T-helper 17 cell (primary cell): ENCODE measurements around the gene EPSTI1. TPM values are rescaled to one million over a fixed set of nuclear protein-coding genes. Genes with fewer than 3 reads are reported as not detected.

ENCODE experiments used
- ATAC-seq: fragments of 150-1000 bp; cut with Tn5 transposase; 2 replicates; pipeline ENCODE4 v1.10.0; 2021; ENCODE audit warnings: mild to moderate bottlenecking, moderate library complexity
- DNase-seq, 3 donors: peaks; one replicate each; pipeline versions ENCODE4 v3.0.0 to v3.0.0-alpha.2; 2020 to 2021
- H3K9me3 ChIP-seq: one replicate; pipeline ENCODE4 v1.7.0; 2013; ENCODE audit warnings: low read length, mild to moderate bottlenecking; ENCODE audit not compliant: control insufficient read depth, poor library complexity, severe bottlenecking
- H3K27ac Mint-ChIP-seq: one replicate; pipeline ENCODE4 v1.8.0; 2022; ENCODE audit warnings: mild to moderate bottlenecking, moderate library complexity, mixed read lengths
- H3K27me3 Mint-ChIP-seq: one replicate; pipeline ENCODE4 v1.8.0; 2022; ENCODE audit warnings: mixed read lengths
- H3K36me3 Mint-ChIP-seq: one replicate; pipeline ENCODE4 v1.8.0; 2022; ENCODE audit warnings: low read depth, mixed read lengths
- H3K4me1 Mint-ChIP-seq: one replicate; pipeline ENCODE4 v1.8.0; 2022; ENCODE audit warnings: mild to moderate bottlenecking, mixed read lengths
- H3K4me3 Mint-ChIP-seq: one replicate; pipeline ENCODE4 v1.8.0; 2022; ENCODE audit warnings: mild to moderate bottlenecking, moderate library complexity, mixed read lengths
- total RNA-seq, 4 donors: library from RNA in 2 of 4; stranded (reverse) in 2 of 4; gene quantifications; one replicate each; pipeline ENCODE4 v1.2.3 and lab custom pipeline; 2022 to 2026

The EPSTI1 gene
- total RNA-seq, 2 donors from 2014 or later, result 27.3 to 44.0 TPM

- Mint-ChIP-seq H3K4me1 (peaks cover 13% of the 10 kb centered on the region), H3K4me3 (no peak overlapping the region), H3K36me3 (no peaks in the 10 kb centered on the region), H3K27ac (no peak overlapping the region), H3K27me3 (no peaks in the 10 kb centered on the region)
- H3K9me3 ChIP-seq, result no peaks in the 10 kb centered on the region
- no peak for DNase-seq
- no peak for ATAC-seq
These were observed 30.1 kb upstream of the EPSTI1 start for GRCh38 chr13:43021926-43022670.

DNA sequence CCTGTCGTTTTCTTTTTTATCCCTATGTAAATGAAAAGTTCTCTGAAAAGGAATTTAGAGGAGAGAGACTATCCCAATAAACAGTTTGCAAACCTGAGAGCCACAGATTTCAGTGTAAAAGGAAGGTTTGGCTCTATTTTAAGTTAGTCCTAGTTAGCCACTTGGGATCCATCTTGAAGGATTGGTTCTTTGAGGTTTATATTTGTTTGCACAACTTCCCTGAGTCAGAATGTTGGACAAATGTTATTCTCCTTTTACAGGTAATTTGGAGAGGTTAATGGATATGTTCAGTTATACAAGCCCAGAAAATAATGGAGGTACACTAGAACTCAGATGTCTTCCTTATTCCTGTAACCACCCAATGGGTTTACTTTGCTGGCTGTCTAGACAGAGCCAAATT is 28.8 kb upstream of the EPSTI1 start:
- Mint-ChIP-seq H3K27ac (no peak overlapping the region), H3K27me3 (no peaks in the 10 kb centered on the region), H3K36me3 (no peaks in the 10 kb centered on the region), H3K4me3 (no peak overlapping the region), H3K4me1 (peaks cover 10% of the 10 kb centered on the region)
- H3K9me3 ChIP-seq, result no peaks in the 10 kb centered on the region
- ATAC-seq (no peak), DNase-seq (no peak)

DNA sequence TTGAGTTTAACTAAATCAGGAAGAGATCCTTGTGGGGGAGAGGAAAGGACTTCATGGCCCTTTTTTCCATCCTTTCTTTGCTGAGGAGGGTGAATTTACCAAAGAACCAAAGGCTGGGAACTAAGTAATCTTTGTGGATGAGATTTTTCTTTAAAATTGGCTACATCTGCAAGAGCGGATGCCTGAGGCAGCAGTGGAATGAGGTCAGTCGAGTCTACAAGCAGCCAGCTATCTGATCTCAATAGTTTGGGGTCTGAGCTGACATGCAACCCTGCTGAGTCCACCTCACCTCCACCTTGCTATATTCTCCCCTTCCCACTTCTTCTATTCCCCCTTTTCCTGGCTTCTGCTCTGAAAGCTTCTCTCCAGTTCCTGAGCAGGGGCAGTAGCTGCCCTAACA is 27.8 kb upstream of the EPSTI1 start:
- DNase-seq (no peak), ATAC-seq (no peak)
- Mint-ChIP-seq H3K4me1 (peaks cover 6% of the 10 kb centered on the region), H3K36me3 (no peaks in the 10 kb centered on the region), H3K4me3 (no peak overlapping the region), H3K27me3 (no peaks in the 10 kb centered on the region), H3K27ac (no peak overlapping the region)
- H3K9me3 ChIP-seq, result no peaks in the 10 kb centered on the region

GRCh38 chr13:43016226-43016625 is 24.2 kb upstream of the EPSTI1 start:
- H3K4me1 Mint-ChIP-seq, result no peaks in the 10 kb centered on the region

GRCh38 chr13:43014162-43014561 is 22.1 kb upstream of the EPSTI1 start:
- H3K9me3 ChIP-seq, result no peaks in the 10 kb centered on the region
- peaks cover 5% of the 10 kb centered on the region for H3K27me3 Mint-ChIP-seq
- ATAC-seq (no peak), DNase-seq (no peak)
- peaks cover 2% of the 10 kb centered on the region for H3K36me3 Mint-ChIP-seq
- H3K27ac Mint-ChIP-seq, result no peak overlapping the region
- H3K4me3 Mint-ChIP-seq, result no peak overlapping the region
- H3K4me1 Mint-ChIP-seq, result no peaks in the 10 kb centered on the region

More at GRCh38 chr13:43016226-43016625, 24.2 kb upstream of the EPSTI1 start:
- Mint-ChIP-seq H3K27ac (no peak overlapping the region), H3K27me3 (no peaks in the 10 kb centered on the region), H3K36me3 (no peaks in the 10 kb centered on the region), H3K4me3 (no peak overlapping the region)
- no peaks in the 10 kb centered on the region for H3K9me3 ChIP-seq
- DNase-seq (no peak), ATAC-seq (no peak)

DNA sequence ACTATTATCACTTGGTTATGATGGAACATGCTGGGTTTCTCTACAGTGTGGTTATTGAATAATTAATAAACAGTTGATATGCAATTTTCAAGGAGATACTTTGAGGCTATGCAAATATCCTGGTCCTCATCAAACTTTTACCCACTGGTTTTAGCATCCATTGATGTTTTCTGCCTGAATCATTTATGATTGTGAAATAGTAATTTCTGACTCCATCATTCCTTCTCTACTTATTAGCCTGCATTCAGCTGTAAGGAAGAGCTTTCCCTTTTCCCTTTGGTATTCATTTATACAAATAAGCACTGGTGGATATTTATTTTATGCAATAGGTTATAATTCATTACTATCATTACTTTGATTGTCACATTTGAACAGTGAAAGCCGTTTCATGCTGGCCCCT is 17.5 kb upstream of the EPSTI1 start:
- Mint-ChIP-seq H3K27me3 (peaks cover 14% of the 10 kb centered on the region), H3K36me3 (peaks cover 7% of the 10 kb centered on the region), H3K4me3 (no peak overlapping the region), H3K27ac (no peak overlapping the region), H3K4me1 (no peaks in the 10 kb centered on the region)
- DNase-seq (no peak), ATAC-seq (no peak)
- no peaks in the 10 kb centered on the region for H3K9me3 ChIP-seq

- H3K4me3 Mint-ChIP-seq, result no peak overlapping the region
- no peak overlapping the region for H3K27ac Mint-ChIP-seq
- H3K4me1 Mint-ChIP-seq, result no peaks in the 10 kb centered on the region
- no peak for ATAC-seq
- H3K9me3 ChIP-seq, result no peaks in the 10 kb centered on the region
- H3K27me3 Mint-ChIP-seq, result peaks cover 14% of the 10 kb centered on the region
- H3K36me3 Mint-ChIP-seq, result peaks cover 7% of the 10 kb centered on the region
- no peak for DNase-seq
These were observed 16.6 kb upstream of the EPSTI1 start for GRCh38 chr13:43008596-43008995.

GRCh38 chr13:43006893-43007631 is 15.0 kb upstream of the EPSTI1 start:
- ATAC-seq, result no peak
- Mint-ChIP-seq H3K4me1 (no peaks in the 10 kb centered on the region), H3K27ac (no peak overlapping the region), H3K27me3 (peaks cover 14% of the 10 kb centered on the region), H3K4me3 (no peak overlapping the region), H3K36me3 (peaks cover 7% of the 10 kb centered on the region)
- no peak for DNase-seq
- no peaks in the 10 kb centered on the region for H3K9me3 ChIP-seq

DNA sequence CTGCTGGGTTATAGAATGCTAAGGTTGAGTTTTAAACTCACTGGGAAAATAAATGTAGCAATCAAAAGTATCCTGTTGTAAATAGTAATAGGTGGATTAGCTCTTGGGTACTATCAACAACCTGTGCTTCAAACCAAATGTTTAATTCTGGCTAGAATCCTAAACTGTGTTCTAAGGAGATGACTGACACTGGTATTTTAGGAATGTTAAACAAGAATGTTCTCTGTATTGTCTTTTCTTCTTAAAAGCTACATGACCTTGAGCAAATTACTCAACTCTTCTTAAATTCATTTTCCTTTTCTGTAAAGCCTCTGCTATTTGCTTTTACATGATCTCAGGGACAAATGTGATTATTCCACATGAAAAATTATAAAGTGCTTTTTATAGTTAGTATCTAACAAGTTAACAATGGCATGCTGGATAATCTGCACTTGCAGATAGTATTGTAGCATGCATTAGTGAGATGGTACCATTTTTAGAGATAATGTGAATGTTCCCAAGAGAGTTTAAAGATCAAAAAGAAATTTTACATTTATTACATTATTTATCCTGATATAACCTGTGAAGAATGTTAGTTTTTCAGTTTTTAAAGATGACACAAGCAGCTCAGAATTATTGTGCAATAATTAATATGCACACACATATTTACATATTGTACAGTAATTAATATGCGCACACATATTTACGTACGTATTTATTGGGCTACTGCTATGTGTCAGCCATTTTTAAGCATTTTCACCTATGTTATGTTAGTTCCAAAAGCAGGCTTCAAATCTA is 13.6 kb upstream of the EPSTI1 start:
- peaks cover 14% of the 10 kb centered on the region for H3K27me3 Mint-ChIP-seq
- DNase-seq (no peak), ATAC-seq (no peak)
- no peaks in the 10 kb centered on the region for H3K9me3 ChIP-seq
- no peaks in the 10 kb centered on the region for H3K4me1 Mint-ChIP-seq
- no peak overlapping the region for H3K27ac Mint-ChIP-seq
- H3K4me3 Mint-ChIP-seq, result no peak overlapping the region
- peaks cover 13% of the 10 kb centered on the region for H3K36me3 Mint-ChIP-seq

- DNase-seq, result no peak
- peaks cover 8% of the 10 kb centered on the region for H3K36me3 Mint-ChIP-seq
- peaks cover 10% of the 10 kb centered on the region for H3K27me3 Mint-ChIP-seq
- no peaks in the 10 kb centered on the region for H3K9me3 ChIP-seq
- no peaks in the 10 kb centered on the region for H3K4me1 Mint-ChIP-seq
- H3K4me3 Mint-ChIP-seq, result no peak overlapping the region
- ATAC-seq, result no peak
- H3K27ac Mint-ChIP-seq, result no peak overlapping the region
These were observed 11.7 kb upstream of the EPSTI1 start for GRCh38 chr13:43003729-43004128.

DNA sequence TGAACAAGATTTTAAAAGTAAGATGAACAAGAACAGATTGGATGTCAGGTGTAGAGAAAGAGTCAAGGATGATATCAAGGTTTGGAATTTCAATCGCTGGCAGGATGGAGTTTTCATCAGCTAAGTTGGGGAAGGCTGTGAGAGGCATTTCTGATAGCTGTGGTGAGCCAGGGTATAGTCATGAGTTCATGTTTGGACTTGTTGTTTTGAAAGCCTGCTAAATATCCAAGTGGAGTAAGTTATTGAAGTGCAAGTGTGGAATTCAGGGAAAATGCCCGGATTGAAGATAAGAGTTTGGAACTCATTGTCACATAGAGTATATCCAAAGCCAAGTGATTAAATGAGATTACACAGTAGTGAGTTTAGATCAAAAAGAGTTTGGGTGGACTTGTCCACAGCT is 11.0 kb upstream of the EPSTI1 start:
- Mint-ChIP-seq H3K4me1 (no peaks in the 10 kb centered on the region), H3K4me3 (no peak overlapping the region), H3K27ac (no peak overlapping the region), H3K36me3 (peaks cover 8% of the 10 kb centered on the region), H3K27me3 (peaks cover 10% of the 10 kb centered on the region)
- ATAC-seq (no peak), DNase-seq (no peak)
- H3K9me3 ChIP-seq, result no peaks in the 10 kb centered on the region

DNA sequence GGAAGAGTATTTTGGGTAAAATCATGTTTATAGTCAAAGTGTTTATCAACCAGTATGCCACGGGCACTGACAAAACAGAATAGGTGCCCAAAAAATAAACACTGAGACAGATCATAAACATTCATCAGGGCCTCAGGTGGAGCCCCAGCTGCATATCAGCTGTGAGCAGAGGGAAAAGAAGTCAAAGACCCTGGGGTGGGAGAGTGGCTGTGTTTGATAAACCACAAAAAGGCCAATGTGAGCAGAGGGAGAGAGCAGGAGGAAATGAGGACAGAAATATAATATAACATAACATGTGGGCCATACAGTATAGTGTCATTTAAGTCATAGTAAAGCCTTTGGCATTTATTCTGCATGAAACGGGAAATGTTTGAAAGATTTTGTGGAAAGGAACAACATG is 10.0 kb upstream of the EPSTI1 start:
- ATAC-seq (no peak), DNase-seq (no peak)
- Mint-ChIP-seq H3K4me3 (no peak overlapping the region), H3K4me1 (no peaks in the 10 kb centered on the region), H3K27ac (no peak overlapping the region), H3K36me3 (peaks cover 8% of the 10 kb centered on the region), H3K27me3 (peaks cover 6% of the 10 kb centered on the region)
- no peaks in the 10 kb centered on the region for H3K9me3 ChIP-seq

DNA sequence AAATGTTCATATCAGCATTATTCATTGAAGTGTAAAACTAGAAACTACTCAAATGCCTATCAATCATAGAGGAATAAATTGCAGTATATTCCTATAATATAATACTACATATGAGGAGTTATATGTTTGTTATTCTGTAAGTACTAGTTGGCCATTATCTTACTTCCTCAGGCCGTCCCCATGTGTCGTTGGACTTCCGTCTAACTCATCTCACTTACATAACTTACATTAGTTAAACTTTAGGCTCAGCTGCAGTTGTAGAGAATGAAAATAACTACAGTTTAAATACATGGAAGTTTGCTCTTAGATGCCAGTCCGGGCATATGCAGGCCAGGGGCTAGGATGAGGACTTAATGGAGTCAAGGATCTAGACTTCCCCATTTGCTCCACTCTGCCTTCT is 8.6 kb upstream of the EPSTI1 start:
- no peaks in the 10 kb centered on the region for H3K27me3 Mint-ChIP-seq
- H3K4me1 Mint-ChIP-seq, result no peaks in the 10 kb centered on the region
- H3K9me3 ChIP-seq, result no peaks in the 10 kb centered on the region
- H3K4me3 Mint-ChIP-seq, result no peak overlapping the region
- H3K27ac Mint-ChIP-seq, result no peak overlapping the region
- ATAC-seq, result no peak
- peaks cover 8% of the 10 kb centered on the region for H3K36me3 Mint-ChIP-seq
- no peak for DNase-seq
